ENCODE data around the gene ITFG2.

ITFG2 gene

GRCh38 chr12:2813214-2814185 is 1.0 kb downstream of the ITFG2 start:
- no peak overlapping the region for H2BK15ac ChIP-seq (ENCODE audit: low read depth, poor library complexity, severe bottlenecking)
- H2BK5ac ChIP-seq (ENCODE audit: low read depth, low read length, poor library complexity, severe bottlenecking) = no peak overlapping the region
- no peak overlapping the region for H4K8ac ChIP-seq (ENCODE audit: low read length)
- peak overlapping the region; percentile 27 for H4K91ac ChIP-seq (ENCODE audit: low read length)
- H3K9ac ChIP-seq (ENCODE audit: low read length) = peak overlapping the region; percentile 94
- no peak overlapping the region for H2AFZ ChIP-seq (ENCODE audit: low read depth, low read length)
- peaks cover 19% of the 10 kb centered on the region in 2 experiments for H3K36me3 ChIP-seq (ENCODE audit: control insufficient read depth in 1 of 2, insufficient read depth in 2 of 2, low read depth in 1 of 2, low read length in 2 of 2)
- peak; percentile 83 for DNase-seq
- no peak overlapping the region for H3K14ac ChIP-seq (ENCODE audit: low read length in 2 of 2)
- H3K4me2 ChIP-seq (ENCODE audit: low read length, poor library complexity, severe bottlenecking) = peak overlapping the region; percentile 90
- peak overlapping the region; percentile 89 to 92 for H3K4me3 ChIP-seq (ENCODE audit: insufficient read depth in 1 of 2, low read depth in 1 of 2, low read length in 2 of 2)
- no peak overlapping the region for H2BK12ac ChIP-seq (ENCODE audit: low read length in 2 of 2)
- H3K4me1 ChIP-seq (ENCODE audit: control insufficient read depth, insufficient read depth, low read depth, low read length) = peaks cover 3% of the 10 kb centered on the region
- no peak overlapping the region for H3K23ac ChIP-seq (ENCODE audit: low read length in 2 of 2)
- peak overlapping the region in 1 of 2 experiments; percentile 78 for H3K4ac ChIP-seq (ENCODE audit: low read depth in 1 of 2, low read length in 2 of 2)
- no peaks in the 10 kb centered on the region for H3K9me3 ChIP-seq (ENCODE audit: control insufficient read depth, low read length)
- peak overlapping the region; percentile 99 for H3K27ac ChIP-seq (ENCODE audit: low read length, poor library complexity, severe bottlenecking)
- H3K27me3 ChIP-seq (ENCODE audit: control insufficient read depth in 1 of 2, insufficient read depth in 1 of 2, low read length in 2 of 2) = no peaks in the 10 kb centered on the region
- 34% methylated on average over 5 of the region's 10 CpGs for WGBS
- peak overlapping the region; percentile 51 for H2AK5ac ChIP-seq (ENCODE audit: low read length, severe bottlenecking)
- H3K79me1 ChIP-seq (replicated peaks; ENCODE audit: low read length, poor library complexity, severe bottlenecking) = peaks cover 25% of the 10 kb centered on the region
- peak overlapping the region in 1 of 2 experiments; percentile 83 for H3K18ac ChIP-seq (ENCODE audit: low read depth in 1 of 2, low read length in 2 of 2)
- H2BK120ac ChIP-seq (ENCODE audit: low read depth, low read length) = peak overlapping the region; percentile 85

- Histone ChIP-seq H2BK5ac (ENCODE audit: low read depth, low read length, poor library complexity, severe bottlenecking) (no peak overlapping the region), H2BK15ac (ENCODE audit: low read depth, poor library complexity, severe bottlenecking) (no peak overlapping the region), H3K18ac (ENCODE audit: low read depth in 1 of 2, low read length in 2 of 2) (no peak overlapping the region), H4K8ac (ENCODE audit: low read length) (no peak overlapping the region), H3K4me1 (ENCODE audit: control insufficient read depth, insufficient read depth, low read depth, low read length) (no peaks in the 10 kb centered on the region), H3K27ac (ENCODE audit: low read length, poor library complexity, severe bottlenecking) (no peak overlapping the region), H3K9me3 (ENCODE audit: control insufficient read depth, low read length) (no peaks in the 10 kb centered on the region), H3K4me2 (ENCODE audit: low read length, poor library complexity, severe bottlenecking) (no peak overlapping the region), H3K4me3 (ENCODE audit: insufficient read depth in 1 of 2, low read depth in 1 of 2, low read length in 2 of 2) (no peak overlapping the region), H2BK120ac (ENCODE audit: low read depth, low read length) (no peak overlapping the region), H2BK12ac (ENCODE audit: low read length in 2 of 2) (no peak overlapping the region), H2AK5ac (ENCODE audit: low read length, severe bottlenecking) (no peak overlapping the region), H3K27me3 (ENCODE audit: control insufficient read depth in 1 of 2, insufficient read depth in 1 of 2, low read length in 2 of 2) (no peaks in the 10 kb centered on the region), H3K14ac (ENCODE audit: low read length in 2 of 2) (peak overlapping the region in 1 of 2 experiments; percentile 36), H3K9ac (ENCODE audit: low read length) (no peak overlapping the region), H2AFZ (ENCODE audit: low read depth, low read length) (no peak overlapping the region), H4K91ac (ENCODE audit: low read length) (no peak overlapping the region), H3K36me3 (ENCODE audit: control insufficient read depth in 1 of 2, insufficient read depth in 2 of 2, low read depth in 1 of 2, low read length in 2 of 2) (peaks cover 73 to 76% of the 10 kb centered on the region in 2 experiments), H3K4ac (ENCODE audit: low read depth in 1 of 2, low read length in 2 of 2) (no peak overlapping the region), H3K79me1 (replicated peaks; ENCODE audit: low read length, poor library complexity, severe bottlenecking) (peaks cover 20% of the 10 kb centered on the region), H3K23ac (ENCODE audit: low read length in 2 of 2) (no peak overlapping the region)
- 98% methylated on average over 15 of the region's 15 CpGs for WGBS
- DNase-seq = no peak
These were observed 7.3 kb downstream of the ITFG2 start for GRCh38 chr12:2819810-2820209.

DNA sequence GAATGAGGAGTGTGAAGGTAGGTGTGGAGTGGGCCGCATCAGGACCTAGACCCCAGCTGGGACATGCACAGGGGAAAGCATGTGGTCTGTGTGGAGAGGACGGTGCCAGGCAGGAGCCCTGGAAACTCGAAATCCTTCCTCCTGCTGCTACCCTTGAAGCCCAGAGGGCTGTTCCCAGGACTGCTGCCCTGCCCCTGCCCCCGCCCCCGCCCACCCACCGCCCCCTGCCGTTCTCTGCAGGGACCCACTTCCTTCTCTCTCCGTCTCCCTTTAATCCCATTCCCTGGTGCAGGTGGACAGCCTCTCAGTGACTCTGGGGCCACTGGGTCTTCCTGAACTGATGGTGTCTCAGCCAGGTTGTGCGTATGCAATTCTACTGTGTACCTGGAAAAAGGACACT is 8.0 kb downstream of the ITFG2 start:
- no peak for DNase-seq
- H3K4ac ChIP-seq (ENCODE audit: low read depth in 1 of 2, low read length in 2 of 2) = no peak overlapping the region
- H3K9ac ChIP-seq (ENCODE audit: low read length) = no peak overlapping the region
- H3K23ac ChIP-seq (ENCODE audit: low read length in 2 of 2) = no peak overlapping the region
- H3K9me3 ChIP-seq (ENCODE audit: control insufficient read depth, low read length) = no peaks in the 10 kb centered on the region
- H4K91ac ChIP-seq (ENCODE audit: low read length) = no peak overlapping the region
- H3K79me1 ChIP-seq (replicated peaks; ENCODE audit: low read length, poor library complexity, severe bottlenecking) = peaks cover 14% of the 10 kb centered on the region
- H2BK15ac ChIP-seq (ENCODE audit: low read depth, poor library complexity, severe bottlenecking) = no peak overlapping the region
- no peak overlapping the region for H4K8ac ChIP-seq (ENCODE audit: low read length)
- no peak overlapping the region for H3K14ac ChIP-seq (ENCODE audit: low read length in 2 of 2)
- H3K4me1 ChIP-seq (ENCODE audit: control insufficient read depth, insufficient read depth, low read depth, low read length) = no peaks in the 10 kb centered on the region
- H3K18ac ChIP-seq (ENCODE audit: low read depth in 1 of 2, low read length in 2 of 2) = no peak overlapping the region
- no peak overlapping the region for H2AFZ ChIP-seq (ENCODE audit: low read depth, low read length)
- H3K4me3 ChIP-seq (ENCODE audit: insufficient read depth in 1 of 2, low read depth in 1 of 2, low read length in 2 of 2) = no peak overlapping the region
- H3K36me3 ChIP-seq (ENCODE audit: control insufficient read depth in 1 of 2, insufficient read depth in 2 of 2, low read depth in 1 of 2, low read length in 2 of 2) = peaks cover 78 to 82% of the 10 kb centered on the region in 2 experiments
- no peak overlapping the region for H2BK12ac ChIP-seq (ENCODE audit: low read length in 2 of 2)
- no peak overlapping the region for H3K4me2 ChIP-seq (ENCODE audit: low read length, poor library complexity, severe bottlenecking)
- no peak overlapping the region for H3K27ac ChIP-seq (ENCODE audit: low read length, poor library complexity, severe bottlenecking)
- H2BK120ac ChIP-seq (ENCODE audit: low read depth, low read length) = no peak overlapping the region
- H2AK5ac ChIP-seq (ENCODE audit: low read length, severe bottlenecking) = no peak overlapping the region
- no peaks in the 10 kb centered on the region for H3K27me3 ChIP-seq (ENCODE audit: control insufficient read depth in 1 of 2, insufficient read depth in 1 of 2, low read length in 2 of 2)
- no peak overlapping the region for H2BK5ac ChIP-seq (ENCODE audit: low read depth, low read length, poor library complexity, severe bottlenecking)
- 85% methylated on average over 7 of the region's 9 CpGs for WGBS

DNA sequence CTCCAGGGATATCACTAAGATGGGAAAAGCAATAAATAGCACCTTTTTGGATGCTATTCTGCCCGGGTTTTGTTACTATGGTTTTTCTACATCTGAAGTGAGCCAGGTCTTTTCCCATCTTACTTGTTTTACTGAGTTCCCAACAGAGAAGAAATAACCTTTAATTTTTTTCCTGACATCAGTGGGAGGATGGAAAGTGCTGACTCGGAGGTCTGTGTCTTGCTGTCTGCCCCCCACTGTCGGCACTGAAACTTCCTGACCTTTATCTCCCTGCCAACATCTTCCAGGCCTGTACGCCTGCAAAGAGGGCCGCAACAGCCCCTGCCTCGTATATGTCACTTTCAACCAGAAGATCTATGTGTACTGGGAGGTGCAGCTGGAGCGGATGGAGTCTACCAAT is 11.0 kb downstream of the ITFG2 start:
- no peak overlapping the region for H3K9ac ChIP-seq (ENCODE audit: low read length)
- peaks cover 7% of the 10 kb centered on the region for H3K4me1 ChIP-seq (ENCODE audit: control insufficient read depth, insufficient read depth, low read depth, low read length)
- no peak overlapping the region for H3K23ac ChIP-seq (ENCODE audit: low read length in 2 of 2)
- no peak overlapping the region for H2BK15ac ChIP-seq (ENCODE audit: low read depth, poor library complexity, severe bottlenecking)
- H3K18ac ChIP-seq (ENCODE audit: low read depth in 1 of 2, low read length in 2 of 2) = no peak overlapping the region
- no peak overlapping the region for H2AFZ ChIP-seq (ENCODE audit: low read depth, low read length)
- H4K8ac ChIP-seq (ENCODE audit: low read length) = no peak overlapping the region
- H3K79me1 ChIP-seq (replicated peaks; ENCODE audit: low read length, poor library complexity, severe bottlenecking) = peaks cover 4% of the 10 kb centered on the region
- no peak overlapping the region for H3K27ac ChIP-seq (ENCODE audit: low read length, poor library complexity, severe bottlenecking)
- H3K4me2 ChIP-seq (ENCODE audit: low read length, poor library complexity, severe bottlenecking) = no peak overlapping the region
- no peak overlapping the region for H2BK120ac ChIP-seq (ENCODE audit: low read depth, low read length)
- H2AK5ac ChIP-seq (ENCODE audit: low read length, severe bottlenecking) = no peak overlapping the region
- H3K27me3 ChIP-seq (ENCODE audit: control insufficient read depth in 1 of 2, insufficient read depth in 1 of 2, low read length in 2 of 2) = no peaks in the 10 kb centered on the region
- H3K14ac ChIP-seq (ENCODE audit: low read length in 2 of 2) = no peak overlapping the region
- H3K4me3 ChIP-seq (ENCODE audit: insufficient read depth in 1 of 2, low read depth in 1 of 2, low read length in 2 of 2) = no peak overlapping the region
- H2BK12ac ChIP-seq (ENCODE audit: low read length in 2 of 2) = no peak overlapping the region
- H3K36me3 ChIP-seq (ENCODE audit: control insufficient read depth in 1 of 2, insufficient read depth in 2 of 2, low read depth in 1 of 2, low read length in 2 of 2) = peaks cover 85 to 94% of the 10 kb centered on the region in 2 experiments
- 80% methylated on average over 7 of the region's 7 CpGs for WGBS
- no peak overlapping the region for H2BK5ac ChIP-seq (ENCODE audit: low read depth, low read length, poor library complexity, severe bottlenecking)
- no peak overlapping the region for H4K91ac ChIP-seq (ENCODE audit: low read length)
- no peak for DNase-seq
- no peak overlapping the region for H3K4ac ChIP-seq (ENCODE audit: low read depth in 1 of 2, low read length in 2 of 2)
- H3K9me3 ChIP-seq (ENCODE audit: control insufficient read depth, low read length) = no peaks in the 10 kb centered on the region

Data from mesenchymal stem cell (in vitro differentiated cells and primary cell).